ENCODE data around the gene SLC12A7. TPM values are rescaled to one million over a fixed set of nuclear protein-coding genes. Genes with fewer than 3 reads are reported as not detected.

The SLC12A7 gene
- total RNA-seq, 1 donor from 2014 or later = 30.5 TPM

- Histone ChIP-seq H3K27ac (ENCODE audit: low read depth, low read length) (no peak overlapping the region), H3K9ac (ENCODE audit: low read length) (no peak overlapping the region), H3K4me2 (ENCODE audit: low read length) (no peak overlapping the region), H3K36me3 (ENCODE audit: insufficient read depth, low read length) (no peaks in the 10 kb centered on the region), H3K79me2 (ENCODE audit: insufficient read depth, low read length) (no peaks in the 10 kb centered on the region), H3K27me3 (ENCODE audit: insufficient read depth, low read length) (peaks cover 4% of the 10 kb centered on the region), H3K9me3 (ENCODE audit: insufficient read depth, low read depth, low read length) (no peaks in the 10 kb centered on the region), H4K20me1 (ENCODE audit: insufficient read depth, low read length) (no peaks in the 10 kb centered on the region), H3K4me3 (ENCODE audit: insufficient read depth, low read depth, low read length) (no peak overlapping the region), H3K4me1 (ENCODE audit: insufficient read depth, low read length) (no peaks in the 10 kb centered on the region), H2AFZ (ENCODE audit: low read depth, low read length) (no peak overlapping the region)
- no peaks in the 10 kb centered on the region for H3K4me1 Mint-ChIP-seq (ENCODE audit: low read depth, unreplicated experiment)
- H3K27ac Mint-ChIP-seq (ENCODE audit: unreplicated experiment) = no peak overlapping the region
- H3K9me3 Mint-ChIP-seq (ENCODE audit: unreplicated experiment) = no peaks in the 10 kb centered on the region
- no peak overlapping the region for H3K4me3 Mint-ChIP-seq (ENCODE audit: unreplicated experiment)
- TF ChIP-seq CTCF (IDR thresholded peaks at IDR 0.05; ENCODE audit: insufficient read depth, low read depth, low read length) (no peak), EZH2 (IDR thresholded peaks at IDR 0.05; ENCODE audit: insufficient read depth, low read length) (no peak)
- H3K27me3 Mint-ChIP-seq (ENCODE audit: low read depth, unreplicated experiment) = peaks cover 40% of the 10 kb centered on the region
- DNase-seq (ENCODE audit: low read depth) (no peak), FAIRE-seq (no peak)
- no peaks in the 10 kb centered on the region for H3K36me3 Mint-ChIP-seq (ENCODE audit: low read depth, unreplicated experiment)
Measured at GRCh38 chr5:1031306-1031959, 80.4 kb downstream of the SLC12A7 start.

- H3K36me3 Mint-ChIP-seq (ENCODE audit: low read depth, unreplicated experiment) = no peaks in the 10 kb centered on the region
- H3K4me3 Mint-ChIP-seq (ENCODE audit: unreplicated experiment) = no peak overlapping the region
- no peak overlapping the region for H3K27ac ChIP-seq (ENCODE audit: low read depth, low read length)
- H3K4me1 Mint-ChIP-seq (ENCODE audit: low read depth, unreplicated experiment) = no peaks in the 10 kb centered on the region
- no peak overlapping the region for H2AFZ ChIP-seq (ENCODE audit: low read depth, low read length)
- H3K4me3 ChIP-seq (ENCODE audit: insufficient read depth, low read depth, low read length) = no peak overlapping the region
- no peak overlapping the region for H3K9ac ChIP-seq (ENCODE audit: low read length)
- H3K36me3 ChIP-seq (ENCODE audit: insufficient read depth, low read length) = no peaks in the 10 kb centered on the region
- no peaks in the 10 kb centered on the region for H3K79me2 ChIP-seq (ENCODE audit: insufficient read depth, low read length)
- H3K4me1 ChIP-seq (ENCODE audit: insufficient read depth, low read length) = no peaks in the 10 kb centered on the region
- FAIRE-seq = no peak
- H4K20me1 ChIP-seq (ENCODE audit: insufficient read depth, low read length) = no peaks in the 10 kb centered on the region
- TF ChIP-seq CTCF (IDR thresholded peaks at IDR 0.05; ENCODE audit: insufficient read depth, low read depth, low read length) = no peak
- no peak overlapping the region for H3K4me2 ChIP-seq (ENCODE audit: low read length)
- H3K9me3 Mint-ChIP-seq (ENCODE audit: unreplicated experiment) = no peaks in the 10 kb centered on the region
- peaks cover 4% of the 10 kb centered on the region for H3K27me3 ChIP-seq (ENCODE audit: insufficient read depth, low read length)
- no peak for DNase-seq (ENCODE audit: low read depth)
- H3K27me3 Mint-ChIP-seq (ENCODE audit: low read depth, unreplicated experiment) = peaks cover 40% of the 10 kb centered on the region
- no peak overlapping the region for H3K27ac Mint-ChIP-seq (ENCODE audit: unreplicated experiment)
- no peaks in the 10 kb centered on the region for H3K9me3 ChIP-seq (ENCODE audit: insufficient read depth, low read depth, low read length)
Measured at GRCh38 chr5:1030801-1031271, 81.0 kb downstream of the SLC12A7 start.

GRCh38 chr5:1029945-1030625 lies 81.8 kb downstream of the SLC12A7 start:
- Mint-ChIP-seq H3K4me1 (ENCODE audit: low read depth, unreplicated experiment) (no peaks in the 10 kb centered on the region), H3K36me3 (ENCODE audit: low read depth, unreplicated experiment) (no peaks in the 10 kb centered on the region), H3K27ac (ENCODE audit: unreplicated experiment) (no peak overlapping the region), H3K27me3 (ENCODE audit: low read depth, unreplicated experiment) (peaks cover 38% of the 10 kb centered on the region), H3K9me3 (ENCODE audit: unreplicated experiment) (no peaks in the 10 kb centered on the region), H3K4me3 (ENCODE audit: unreplicated experiment) (no peak overlapping the region)
- H3K36me3 ChIP-seq (ENCODE audit: insufficient read depth, low read length) = no peaks in the 10 kb centered on the region
- no peaks in the 10 kb centered on the region for H3K9me3 ChIP-seq (ENCODE audit: insufficient read depth, low read depth, low read length)
- H3K4me3 ChIP-seq (ENCODE audit: insufficient read depth, low read depth, low read length) = no peak overlapping the region
- no peak for FAIRE-seq
- no peaks in the 10 kb centered on the region for H4K20me1 ChIP-seq (ENCODE audit: insufficient read depth, low read length)
- H3K4me1 ChIP-seq (ENCODE audit: insufficient read depth, low read length) = no peaks in the 10 kb centered on the region
- no peak overlapping the region for H3K27ac ChIP-seq (ENCODE audit: low read depth, low read length)
- H2AFZ ChIP-seq (ENCODE audit: low read depth, low read length) = no peak overlapping the region
- H3K9ac ChIP-seq (ENCODE audit: low read length) = no peak overlapping the region
- no peak for DNase-seq (ENCODE audit: low read depth)
- no peaks in the 10 kb centered on the region for H3K79me2 ChIP-seq (ENCODE audit: insufficient read depth, low read length)
- peaks cover 4% of the 10 kb centered on the region for H3K27me3 ChIP-seq (ENCODE audit: insufficient read depth, low read length)
- no peak overlapping the region for H3K4me2 ChIP-seq (ENCODE audit: low read length)
- TF ChIP-seq EZH2 (IDR thresholded peaks at IDR 0.05; ENCODE audit: insufficient read depth, low read length) = no peak
- no peak for TF ChIP-seq CTCF (IDR thresholded peaks at IDR 0.05; ENCODE audit: insufficient read depth, low read depth, low read length)

Data from astrocyte (in vitro differentiated cells and primary cell).